Stimulated activated naive B cell treated with anti-CD40 and anti-IgM and Interleukin-4, amounts not matched to agents 10 μg/mL and 1 μg/mL and 100 μg/mL, for 72 hours (primary cell): ENCODE results near the gene MAST4.

Experiments used
- ATAC-seq, 2 donors: fragments of 150-1000 bp; cut with Tn5 transposase; replicated peaks; 2 replicates each; pipeline ENCODE4 v1.10.0; 2021; ENCODE audit warnings: moderate library complexity in 1 of 2
- DNase-seq: peaks from one replicate; pipeline ENCODE4 v3.0.0; 2021
- H3K27ac Mint-ChIP-seq: one replicate; pipeline ENCODE4 v1.8.0; 2022; ENCODE audit warnings: mild to moderate bottlenecking, mixed read lengths
- H3K27me3 Mint-ChIP-seq, 2 donors: one replicate each; pipeline ENCODE4 v1.8.0; 2022; ENCODE audit warnings: mixed read lengths in 2 of 2
- H3K36me3 Mint-ChIP-seq, 2 donors: one replicate each; pipeline ENCODE4 v1.8.0; 2022; ENCODE audit warnings: mixed read lengths in 2 of 2, mild to moderate bottlenecking in 1 of 2
- H3K4me1 Mint-ChIP-seq, 2 donors: one replicate each; pipeline ENCODE4 v1.8.0; 2022; ENCODE audit warnings: mixed read lengths in 2 of 2, mild to moderate bottlenecking in 1 of 2
- H3K4me3 Mint-ChIP-seq, 2 donors: one replicate each; pipeline ENCODE4 v1.8.0; 2022; ENCODE audit warnings: mild to moderate bottlenecking in 2 of 2, mixed read lengths in 2 of 2, moderate library complexity in 1 of 2
- H3K9me3 Mint-ChIP-seq, 2 donors: one replicate each; pipeline ENCODE4 v1.8.0; 2022; ENCODE audit warnings: mixed read lengths in 2 of 2, mild to moderate bottlenecking in 1 of 2

The MAST4 gene

GRCh38 chr5:67181648-67182221, 585.5 kb downstream of the MAST4 start:
- Mint-ChIP-seq H3K4me1 (peaks cover 46 to 78% of the 10 kb centered on the region in 2 donors), H3K27me3 (no peaks in the 10 kb centered on the region), H3K4me3 (peak overlapping the region; percentile 22 to 46), H3K36me3 (peaks cover 84 to 90% of the 10 kb centered on the region in 2 donors), H3K27ac (peak overlapping the region; percentile 90), H3K9me3 (peaks cover 18 to 21% of the 10 kb centered on the region in 2 donors)
- DNase-seq (no peak), ATAC-seq (peak; percentile 87 to 91)

GRCh38 chr5:67182301-67182790, 586.2 kb downstream of the MAST4 start:
- Mint-ChIP-seq H3K4me3 (peak overlapping the region; percentile 55 to 65), H3K27me3 (no peaks in the 10 kb centered on the region), H3K9me3 (peaks cover 17 to 18% of the 10 kb centered on the region in 2 donors), H3K36me3 (peaks cover 84 to 89% of the 10 kb centered on the region in 2 donors), H3K27ac (peak overlapping the region; percentile 89), H3K4me1 (peaks cover 44 to 80% of the 10 kb centered on the region in 2 donors)
- no peak for DNase-seq
- ATAC-seq = peak; percentile 19 to 21

- peak overlapping the region; percentile 9 for H3K27ac Mint-ChIP-seq
Observed at GRCh38 chr5:67183859-67184258, 587.7 kb downstream of the MAST4 start.

GRCh38 chr5:67187006-67187715, 591.0 kb downstream of the MAST4 start:
- Mint-ChIP-seq H3K27ac (peak overlapping the region; percentile 75), H3K27me3 (no peaks in the 10 kb centered on the region), H3K9me3 (peaks cover 4 to 12% of the 10 kb centered on the region in 2 donors), H3K36me3 (peaks cover 80 to 88% of the 10 kb centered on the region in 2 donors), H3K4me1 (peaks cover 57 to 87% of the 10 kb centered on the region in 2 donors), H3K4me3 (peak overlapping the region; percentile 57 to 67)
- no peak for DNase-seq
- peak; percentile 98 for ATAC-seq

More at GRCh38 chr5:67183859-67184258, 587.7 kb downstream of the MAST4 start:
- peaks cover 13% of the 10 kb centered on the region in 2 donors for H3K9me3 Mint-ChIP-seq
- H3K4me1 Mint-ChIP-seq = peaks cover 51 to 82% of the 10 kb centered on the region in 2 donors
- no peak for ATAC-seq
- H3K36me3 Mint-ChIP-seq = peaks cover 84 to 88% of the 10 kb centered on the region in 2 donors
- H3K4me3 Mint-ChIP-seq = no peak overlapping the region
- H3K27me3 Mint-ChIP-seq = no peaks in the 10 kb centered on the region
- DNase-seq = no peak

GRCh38 chr5:67188274-67189078, 592.3 kb downstream of the MAST4 start:
- DNase-seq (no peak), ATAC-seq (no peak)
- Mint-ChIP-seq H3K27ac (peak overlapping the region; percentile 75), H3K4me1 (peaks cover 59 to 87% of the 10 kb centered on the region in 2 donors), H3K36me3 (peaks cover 79 to 84% of the 10 kb centered on the region in 2 donors), H3K9me3 (peaks cover 11 to 16% of the 10 kb centered on the region in 2 donors), H3K4me3 (peak overlapping the region; percentile 58 to 69), H3K27me3 (no peaks in the 10 kb centered on the region)

- peak overlapping the region; percentile 58 to 69 for H3K4me3 Mint-ChIP-seq
- H3K4me1 Mint-ChIP-seq = peaks cover 61 to 88% of the 10 kb centered on the region in 2 donors
Observed at GRCh38 chr5:67189079-67189354, 592.8 kb downstream of the MAST4 start.

GRCh38 chr5:67189931-67190330, 593.7 kb downstream of the MAST4 start:
- Mint-ChIP-seq H3K36me3 (peaks cover 78 to 85% of the 10 kb centered on the region in 2 donors), H3K27ac (peak overlapping the region; percentile 75), H3K27me3 (no peaks in the 10 kb centered on the region), H3K4me1 (peaks cover 66 to 95% of the 10 kb centered on the region in 2 donors), H3K4me3 (peak overlapping the region; percentile 65 to 93), H3K9me3 (peaks cover 11 to 15% of the 10 kb centered on the region in 2 donors)
- no peak for DNase-seq
- ATAC-seq = no peak

More at GRCh38 chr5:67189079-67189354, 592.8 kb downstream of the MAST4 start:
- H3K27ac Mint-ChIP-seq = peak overlapping the region; percentile 75
- H3K27me3 Mint-ChIP-seq = no peaks in the 10 kb centered on the region
- H3K9me3 Mint-ChIP-seq = peaks cover 11 to 16% of the 10 kb centered on the region in 2 donors
- H3K36me3 Mint-ChIP-seq = peaks cover 76 to 81% of the 10 kb centered on the region in 2 donors
- ATAC-seq (no peak), DNase-seq (no peak)

GRCh38 chr5:67190410-67190809, 594.2 kb downstream of the MAST4 start:
- Mint-ChIP-seq H3K9me3 (peaks cover 11 to 13% of the 10 kb centered on the region in 2 donors), H3K4me3 (peak overlapping the region; percentile 65 to 93), H3K36me3 (peaks cover 78 to 82% of the 10 kb centered on the region in 2 donors), H3K27me3 (no peaks in the 10 kb centered on the region), H3K27ac (peak overlapping the region; percentile 75), H3K4me1 (peaks cover 62 to 92% of the 10 kb centered on the region in 2 donors)
- no peak for DNase-seq
- ATAC-seq = no peak

GRCh38 chr5:67190861-67191260, 594.7 kb downstream of the MAST4 start:
- Mint-ChIP-seq H3K4me3 (peak overlapping the region; percentile 65 to 93), H3K27me3 (no peaks in the 10 kb centered on the region), H3K27ac (peak overlapping the region; percentile 75), H3K36me3 (peaks cover 83 to 86% of the 10 kb centered on the region in 2 donors), H3K4me1 (peaks cover 65 to 95% of the 10 kb centered on the region in 2 donors), H3K9me3 (peaks cover 11 to 13% of the 10 kb centered on the region in 2 donors)
- ATAC-seq (no peak), DNase-seq (no peak)

- peak overlapping the region; percentile 89 to 93 for H3K4me3 Mint-ChIP-seq
- peaks cover 8% of the 10 kb centered on the region in 2 donors for H3K9me3 Mint-ChIP-seq
- ATAC-seq (peak; percentile 74 to 77), DNase-seq (no peak)
- peaks cover 65 to 68% of the 10 kb centered on the region in 2 donors for H3K36me3 Mint-ChIP-seq
- H3K27me3 Mint-ChIP-seq = no peaks in the 10 kb centered on the region
- peak overlapping the region; percentile 94 for H3K27ac Mint-ChIP-seq
- peaks cover 67 to 88% of the 10 kb centered on the region in 2 donors for H3K4me1 Mint-ChIP-seq
Observed at GRCh38 chr5:67192719-67193438, 596.7 kb downstream of the MAST4 start.

GRCh38 chr5:67193439-67193807, 597.2 kb downstream of the MAST4 start:
- DNase-seq (no peak), ATAC-seq (peak; percentile 19 to 20)
- Mint-ChIP-seq H3K4me3 (peak overlapping the region; percentile 89 to 93), H3K36me3 (peaks cover 61 to 64% of the 10 kb centered on the region in 2 donors), H3K4me1 (peaks cover 65 to 88% of the 10 kb centered on the region in 2 donors), H3K9me3 (peaks cover 8% of the 10 kb centered on the region in 2 donors), H3K27me3 (no peaks in the 10 kb centered on the region), H3K27ac (peak overlapping the region; percentile 94)

GRCh38 chr5:67194166-67194565, 598.0 kb downstream of the MAST4 start:
- Mint-ChIP-seq H3K4me3 (peak overlapping the region; percentile 89 to 93), H3K9me3 (peaks cover 8% of the 10 kb centered on the region in 2 donors), H3K27ac (peak overlapping the region; percentile 94), H3K4me1 (peaks cover 63 to 88% of the 10 kb centered on the region in 2 donors), H3K27me3 (no peaks in the 10 kb centered on the region), H3K36me3 (peaks cover 56 to 57% of the 10 kb centered on the region in 2 donors)
- no peak for DNase-seq
- peak; percentile 12 to 28 for ATAC-seq

GRCh38 chr5:67195406-67196275, 599.4 kb downstream of the MAST4 start:
- no peak for DNase-seq
- Mint-ChIP-seq H3K4me3 (peak overlapping the region; percentile 89 to 93), H3K4me1 (peaks cover 58 to 86% of the 10 kb centered on the region in 2 donors)

More at GRCh38 chr5:67195406-67196275, 599.4 kb downstream of the MAST4 start:
- peak; percentile 32 to 37 for ATAC-seq
- peak overlapping the region; percentile 94 for H3K27ac Mint-ChIP-seq
- peaks cover 42 to 48% of the 10 kb centered on the region in 2 donors for H3K36me3 Mint-ChIP-seq
- peaks cover 8% of the 10 kb centered on the region in 2 donors for H3K9me3 Mint-ChIP-seq
- no peaks in the 10 kb centered on the region for H3K27me3 Mint-ChIP-seq
